ENCODE results near the gene C12orf57.
A peak's percentile ranks its signal among the peaks of the same experiment; 100 is the strongest.

DNA sequence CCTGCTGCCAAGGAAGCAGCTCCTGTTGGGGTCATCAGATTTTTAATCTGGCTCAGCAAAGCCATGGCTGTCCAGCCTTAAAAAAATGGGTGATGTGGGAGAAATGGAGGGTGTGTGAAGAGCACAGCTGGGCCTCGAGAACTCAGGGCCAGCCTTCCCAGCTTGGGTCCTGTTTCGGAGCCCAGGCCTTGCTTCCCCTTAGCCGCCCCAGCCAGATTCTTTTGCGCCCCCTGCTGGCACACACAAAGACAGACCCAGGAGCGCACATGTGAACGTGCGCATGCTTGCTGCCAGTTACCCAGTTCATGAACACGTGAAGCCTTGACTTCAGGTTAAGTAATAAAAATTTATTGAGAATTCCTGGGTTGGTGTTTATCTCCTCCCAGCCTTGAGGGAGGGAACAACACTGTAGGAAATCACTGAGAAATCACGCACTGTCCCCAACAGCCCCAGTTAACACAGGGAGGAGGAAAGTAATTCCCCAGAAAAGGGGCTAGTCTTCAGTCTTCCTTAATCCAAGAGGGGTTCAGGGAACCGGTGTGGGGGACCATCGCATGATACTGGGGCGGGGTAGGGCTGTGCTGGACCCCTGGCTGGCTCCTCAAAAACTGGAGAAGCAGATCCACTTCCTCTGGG, 21.3 kb downstream of the C12orf57 start:
- TF ChIP-seq, protein P1, sequence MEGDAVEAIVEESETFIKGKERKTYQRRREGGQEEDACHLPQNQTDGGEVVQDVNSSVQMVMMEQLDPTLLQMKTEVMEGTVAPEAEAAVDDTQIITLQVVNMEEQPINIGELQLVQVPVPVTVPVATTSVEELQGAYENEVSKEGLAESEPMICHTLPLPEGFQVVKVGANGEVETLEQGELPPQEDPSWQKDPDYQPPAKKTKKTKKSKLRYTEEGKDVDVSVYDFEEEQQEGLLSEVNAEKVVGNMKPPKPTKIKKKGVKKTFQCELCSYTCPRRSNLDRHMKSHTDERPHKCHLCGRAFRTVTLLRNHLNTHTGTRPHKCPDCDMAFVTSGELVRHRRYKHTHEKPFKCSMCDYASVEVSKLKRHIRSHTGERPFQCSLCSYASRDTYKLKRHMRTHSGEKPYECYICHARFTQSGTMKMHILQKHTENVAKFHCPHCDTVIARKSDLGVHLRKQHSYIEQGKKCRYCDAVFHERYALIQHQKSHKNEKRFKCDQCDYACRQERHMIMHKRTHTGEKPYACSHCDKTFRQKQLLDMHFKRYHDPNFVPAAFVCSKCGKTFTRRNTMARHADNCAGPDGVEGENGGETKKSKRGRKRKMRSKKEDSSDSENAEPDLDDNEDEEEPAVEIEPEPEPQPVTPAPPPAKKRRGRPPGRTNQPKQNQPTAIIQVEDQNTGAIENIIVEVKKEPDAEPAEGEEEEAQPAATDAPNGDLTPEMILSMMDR (IDR thresholded peaks at IDR 0.05), result peak; percentile 85 to 92 (median 88)
- no peak for TF ChIP-seq POLR2A (IDR thresholded peaks at IDR 0.05)
